ENCODE measurements around the gene ABHD16A. TPM values are rescaled to one million over a fixed set of nuclear protein-coding genes. Genes with fewer than 3 reads are reported as not detected.
A peak's percentile ranks its signal among the peaks of the same experiment; 100 is the strongest.

The ABHD16A gene
- total and polyA plus RNA-seq, 2 of the 13 experiments (the other 11 are each of a cell fraction or from before 2014, with no cell fraction given) = 43.5 to 45.4 TPM

GRCh38 chr6:31729979-31730630 lies 27.0 kb upstream of the ABHD16A start (continued):
- TF ChIP-seq HNF1A (IDR thresholded peaks at IDR 0.05; ENCODE audit: low read depth) (no peak), HNF1A (CRISPR knock-in tag; IDR thresholded peaks at IDR 0.05; ENCODE audit: borderline replicate concordance) (no peak), ZHX1 (CRISPR knock-in tag; IDR thresholded peaks at IDR 0.05; ENCODE audit: low read depth) (peak; percentile 64; the same call in 1 of the 2 replicates), ZNF800 (CRISPR knock-in tag; IDR thresholded peaks at IDR 0.05) (no peak), ZNF232 (CRISPR knock-in tag; IDR thresholded peaks at IDR 0.05; ENCODE audit: borderline replicate concordance) (no peak), ZFP82 (CRISPR knock-in tag; IDR thresholded peaks at IDR 0.05; ENCODE audit: borderline replicate concordance) (peak; percentile 91; the same call in 1 of the 2 replicates), ATF7 (IDR thresholded peaks at IDR 0.05) (no peak), ATF7 (CRISPR knock-in tag; IDR thresholded peaks at IDR 0.05) (no peak; the same call in 1 of the 2 replicates), ZNF672 (CRISPR knock-in tag; IDR thresholded peaks at IDR 0.05) (no peak; the same call in 1 of the 2 replicates), ZBED4 (CRISPR knock-in tag; IDR thresholded peaks at IDR 0.05; ENCODE audit: borderline replicate concordance) (no peak), ZFYVE20 (CRISPR knock-in tag; IDR thresholded peaks at IDR 0.05; ENCODE audit: borderline replicate concordance, low read depth) (no peak), HDAC6 (IDR thresholded peaks at IDR 0.05; ENCODE audit: low read depth, low read length) (no peak)
